Caco-2 (cell line): Measurements from ENCODE around the gene KCNK13. TPM values are rescaled to one million over a fixed set of nuclear protein-coding genes. Genes with fewer than 3 reads are reported as not detected.

ENCODE experiments used
- BruUV-seq: library from RNA; stranded (reverse); fragments of 400-500 nt; replicated peaks from 2 replicates; lab custom pipeline; 2021; lab: Mats Ljungman, UMichigan
- CTCF ChIA-PET: fragments of 300-600 bp; sonication (Branson Sonifier 250); formaldehyde crosslinking; loops from one replicate; lab custom pipeline; 2022; ENCODE audit warnings: antibody characterized with exemption; lab: Charles Lee
- POLR2A ChIA-PET: fragments of 300-600 bp; sonication (Branson Sonifier 250); formaldehyde crosslinking; loops from one replicate; lab custom pipeline; 2022; ENCODE audit warnings: antibody characterized with exemption; lab: Charles Lee
- DNase-seq, 2 experiments: peaks; one replicate each; pipeline versions ENCODE4 v3.0.0 to v3.0.0-alpha.2; 2020 to 2022
- H3K27me3 ChIP-seq: replicated peaks from 2 replicates; pipeline ENCODE4 v1.6.0; 2011; ENCODE audit warnings: low read length; ENCODE audit not compliant: control insufficient read depth, insufficient read depth
- H3K36me3 ChIP-seq: 2 replicates; pipeline ENCODE4 v1.5.1; 2011; ENCODE audit warnings: low read length; ENCODE audit not compliant: control insufficient read depth, insufficient read depth
- H3K4me1 ChIP-seq: fragments of 250-450 bp; sonication (Bioruptor Pico); 2 replicates; pipeline ENCODE4 v1.5.1; 2020; ENCODE audit warnings: mild to moderate bottlenecking
- H3K4me3 ChIP-seq: 2 replicates; pipeline ENCODE4 v1.5.1; 2011; ENCODE audit warnings: low read depth, mild to moderate bottlenecking, control low read depth, low read length
- H3K9me3 ChIP-seq: fragments of 250-450 bp; sonication (Bioruptor Pico); 2 replicates; pipeline ENCODE4 v1.5.1; 2020; ENCODE audit warnings: mild to moderate bottlenecking, moderate library complexity
- H3K27ac Mint-ChIP-seq: one replicate; pipeline ENCODE4 v1.8.0; 2022; ENCODE audit warnings: mixed read lengths; ENCODE audit not compliant: unreplicated experiment
- H3K27me3 Mint-ChIP-seq: one replicate; pipeline ENCODE4 v1.8.0; 2022; ENCODE audit warnings: mixed read lengths; ENCODE audit not compliant: insufficient read depth, unreplicated experiment
- H3K36me3 Mint-ChIP-seq: one replicate; pipeline ENCODE4 v1.8.0; 2022; ENCODE audit warnings: mild to moderate bottlenecking, mixed read lengths; ENCODE audit not compliant: insufficient read depth, unreplicated experiment
- H3K4me1 Mint-ChIP-seq: one replicate; pipeline ENCODE4 v1.8.0; 2022; ENCODE audit warnings: low read depth, mixed read lengths; ENCODE audit not compliant: unreplicated experiment
- H3K4me3 Mint-ChIP-seq: one replicate; pipeline ENCODE4 v1.8.0; 2022; ENCODE audit warnings: mild to moderate bottlenecking, moderate library complexity, mixed read lengths; ENCODE audit not compliant: unreplicated experiment
- H3K9me3 Mint-ChIP-seq: one replicate; pipeline ENCODE4 v1.8.0; 2022; ENCODE audit warnings: mixed read lengths; ENCODE audit not compliant: unreplicated experiment
- CTCF ChIP-seq, 2 experiments: fragments of 200-600 bp in 1 of 2; IDR thresholded peaks; 1 replicate in 1 of 2; 2 replicates in 1 of 2; pipeline versions ENCODE4 v1.5.1 to v1.8.0; 2011 to 2022; ENCODE audit warnings: antibody characterized with exemption in 1 of 2, control low read depth in 1 of 2, inconsistent platforms in 1 of 2, low read depth in 1 of 2, low read length in 1 of 2, mild to moderate bottlenecking in 1 of 2, moderate library complexity in 1 of 2; ENCODE audit not compliant: insufficient read depth in 1 of 2, severe bottlenecking in 1 of 2, unreplicated experiment in 1 of 2
- intact Hi-C: fragments of 100-400 bp; cut with micrococcal nuclease; formaldehyde crosslinking; loops from one replicate; pipeline ENCODE4 v1.10.0; 2022; ENCODE audit not compliant: unreplicated experiment
- total RNA-seq: library from RNA; stranded (reverse); gene quantifications from 2 replicates; pipeline ENCODE4 v1.2.3, GENCODE V29; 2022

Gene KCNK13
- total RNA-seq, 1 experiment from 2014 or later: not detected

GRCh38 chr14:90115780-90116179 is 54.0 kb downstream of the KCNK13 start:
- no peak for TF ChIP-seq CTCF (IDR thresholded peaks at IDR 0.05; ENCODE audit: insufficient read depth in 1 of 2, low read depth in 1 of 2, low read length in 1 of 2, severe bottlenecking in 1 of 2, unreplicated experiment in 1 of 2)
- intact Hi-C loops: loop anchor here (2.0 kb wide), 1 partner anchor 69 kb away; no protein-coding TSS in a partner anchor
- H3K27me3 ChIP-seq: no peaks in the 10 kb centered on the region; the same call in 1 of the 2 replicates
- no peak overlapping the region for H3K4me3 ChIP-seq
- peaks cover 9% of the 10 kb centered on the region for H3K27me3 Mint-ChIP-seq
- H3K4me3 Mint-ChIP-seq: no peak overlapping the region
- BruUV-seq: no TSS peak
- H3K27ac Mint-ChIP-seq: no peak overlapping the region
- no peak for DNase-seq
- no peaks in the 10 kb centered on the region for H3K4me1 ChIP-seq
- ChIA-PET CTCF (no interaction called here), POLR2A (no interaction called here)
- no peaks in the 10 kb centered on the region for H3K4me1 Mint-ChIP-seq
- H3K36me3 ChIP-seq: no peaks in the 10 kb centered on the region
- no peaks in the 10 kb centered on the region for H3K36me3 Mint-ChIP-seq
- no peaks in the 10 kb centered on the region for H3K9me3 Mint-ChIP-seq
- no peaks in the 10 kb centered on the region for H3K9me3 ChIP-seq

GRCh38 chr14:90116444-90116843 is 54.6 kb downstream of the KCNK13 start:
- H3K4me1 ChIP-seq: no peaks in the 10 kb centered on the region
- ChIA-PET POLR2A (no interaction called here), CTCF (no interaction called here)
- H3K36me3 ChIP-seq: no peaks in the 10 kb centered on the region
- no peaks in the 10 kb centered on the region; the same call in 1 of the 2 replicates for H3K27me3 ChIP-seq
- no peaks in the 10 kb centered on the region for H3K9me3 Mint-ChIP-seq
- H3K27me3 Mint-ChIP-seq: peaks cover 9% of the 10 kb centered on the region
- no peak overlapping the region for H3K27ac Mint-ChIP-seq
- H3K4me1 Mint-ChIP-seq: no peaks in the 10 kb centered on the region
- DNase-seq: no peak
- H3K9me3 ChIP-seq: no peaks in the 10 kb centered on the region
- no peak overlapping the region for H3K4me3 ChIP-seq
- TF ChIP-seq CTCF (IDR thresholded peaks at IDR 0.05; ENCODE audit: insufficient read depth in 1 of 2, low read depth in 1 of 2, low read length in 1 of 2, severe bottlenecking in 1 of 2, unreplicated experiment in 1 of 2): no peak
- intact Hi-C loops: no loop called here
- H3K4me3 Mint-ChIP-seq: no peak overlapping the region
- H3K36me3 Mint-ChIP-seq: no peaks in the 10 kb centered on the region
- BruUV-seq: no TSS peak

- no peak overlapping the region for H3K4me3 Mint-ChIP-seq
- H3K27me3 Mint-ChIP-seq: peaks cover 2% of the 10 kb centered on the region
- CTCF ChIA-PET: interaction anchor here (0.6 kb wide), 1 partner anchor 1793 kb away, joined by 5 read pairs; no protein-coding TSS in a partner anchor
- TF ChIP-seq CTCF (IDR thresholded peaks at IDR 0.05; ENCODE audit: insufficient read depth in 1 of 2, low read depth in 1 of 2, low read length in 1 of 2, severe bottlenecking in 1 of 2, unreplicated experiment in 1 of 2): no peak
- no peak overlapping the region for H3K27ac Mint-ChIP-seq
- no TSS peak for BruUV-seq
- H3K4me1 Mint-ChIP-seq: no peaks in the 10 kb centered on the region
- H3K36me3 Mint-ChIP-seq: no peaks in the 10 kb centered on the region
- POLR2A ChIA-PET: no interaction called here
- DNase-seq: no peak
- Histone ChIP-seq H3K27me3 (no peaks in the 10 kb centered on the region), H3K4me1 (no peaks in the 10 kb centered on the region), H3K4me3 (no peak overlapping the region), H3K36me3 (no peaks in the 10 kb centered on the region), H3K9me3 (no peaks in the 10 kb centered on the region)
- H3K9me3 Mint-ChIP-seq: no peaks in the 10 kb centered on the region
- intact Hi-C loops: no loop called here
Measured at GRCh38 chr14:90118027-90118426, 56.2 kb downstream of the KCNK13 start.
